WTC11 (cell line): ENCODE results near the gene CLCA2.

Source experiments
- HMGA2 ChIP-seq: fragments of 250-450 bp; sonication (Bioruptor Pico); IDR thresholded peaks from 2 replicates; pipeline ENCODE4 v1.4.0; 2021; ENCODE audit warnings: mild to moderate bottlenecking, moderate library complexity
- USF2 ChIP-seq: sonication (generic); formaldehyde crosslinking; IDR thresholded peaks from 2 replicates; pipeline ENCODE4 v1.8.1; 2023; ENCODE audit warnings: mild to moderate bottlenecking, missing genetic modification reagents, moderate library complexity
- TF ChIP-seq, protein P1 (sequence below): fragments of 200-600 bp; IDR thresholded peaks from 2 replicates; pipeline ENCODE4 v1.8.0; 2022; ENCODE audit warnings: antibody characterized with exemption

- TF ChIP-seq, protein P1, sequence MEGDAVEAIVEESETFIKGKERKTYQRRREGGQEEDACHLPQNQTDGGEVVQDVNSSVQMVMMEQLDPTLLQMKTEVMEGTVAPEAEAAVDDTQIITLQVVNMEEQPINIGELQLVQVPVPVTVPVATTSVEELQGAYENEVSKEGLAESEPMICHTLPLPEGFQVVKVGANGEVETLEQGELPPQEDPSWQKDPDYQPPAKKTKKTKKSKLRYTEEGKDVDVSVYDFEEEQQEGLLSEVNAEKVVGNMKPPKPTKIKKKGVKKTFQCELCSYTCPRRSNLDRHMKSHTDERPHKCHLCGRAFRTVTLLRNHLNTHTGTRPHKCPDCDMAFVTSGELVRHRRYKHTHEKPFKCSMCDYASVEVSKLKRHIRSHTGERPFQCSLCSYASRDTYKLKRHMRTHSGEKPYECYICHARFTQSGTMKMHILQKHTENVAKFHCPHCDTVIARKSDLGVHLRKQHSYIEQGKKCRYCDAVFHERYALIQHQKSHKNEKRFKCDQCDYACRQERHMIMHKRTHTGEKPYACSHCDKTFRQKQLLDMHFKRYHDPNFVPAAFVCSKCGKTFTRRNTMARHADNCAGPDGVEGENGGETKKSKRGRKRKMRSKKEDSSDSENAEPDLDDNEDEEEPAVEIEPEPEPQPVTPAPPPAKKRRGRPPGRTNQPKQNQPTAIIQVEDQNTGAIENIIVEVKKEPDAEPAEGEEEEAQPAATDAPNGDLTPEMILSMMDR: no peak
- TF ChIP-seq USF2 (CRISPR knock-in tag): no peak
- TF ChIP-seq HMGA2 (CRISPR knock-in tag): no peak
Observed at GRCh38 chr1:86478416-86479156, 54.6 kb downstream of the CLCA2 start.
